GM18507 (cell line): ENCODE measurements around the gene BCAM.
"Not testable (repeated sequence)": the region's sequence is repeated elsewhere in the genome, so short reads cannot be mapped to it uniquely, and the experiment has no call there.

Experiments
- DNase-seq: peaks from one replicate; pipeline ENCODE4 v3.0.0; 2011; ENCODE audit warnings: low read depth; ENCODE audit not compliant: insufficient read length; ENCODE audit errors: extremely low spot score
- FAIRE-seq: peaks from 2 replicates; lab custom pipeline; 2011; peaks lifted over from hg19 to GRCh38; lab: Jason Lieb, UNC

Gene BCAM, protein sequence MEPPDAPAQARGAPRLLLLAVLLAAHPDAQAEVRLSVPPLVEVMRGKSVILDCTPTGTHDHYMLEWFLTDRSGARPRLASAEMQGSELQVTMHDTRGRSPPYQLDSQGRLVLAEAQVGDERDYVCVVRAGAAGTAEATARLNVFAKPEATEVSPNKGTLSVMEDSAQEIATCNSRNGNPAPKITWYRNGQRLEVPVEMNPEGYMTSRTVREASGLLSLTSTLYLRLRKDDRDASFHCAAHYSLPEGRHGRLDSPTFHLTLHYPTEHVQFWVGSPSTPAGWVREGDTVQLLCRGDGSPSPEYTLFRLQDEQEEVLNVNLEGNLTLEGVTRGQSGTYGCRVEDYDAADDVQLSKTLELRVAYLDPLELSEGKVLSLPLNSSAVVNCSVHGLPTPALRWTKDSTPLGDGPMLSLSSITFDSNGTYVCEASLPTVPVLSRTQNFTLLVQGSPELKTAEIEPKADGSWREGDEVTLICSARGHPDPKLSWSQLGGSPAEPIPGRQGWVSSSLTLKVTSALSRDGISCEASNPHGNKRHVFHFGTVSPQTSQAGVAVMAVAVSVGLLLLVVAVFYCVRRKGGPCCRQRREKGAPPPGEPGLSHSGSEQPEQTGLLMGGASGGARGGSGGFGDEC

GRCh38 chr19:44808463-44809371, at the start of gene BCAM:
Gene BCAM (plus strand): TSS chr19:44809103. CDS start chr19:44809125, 22 bp downstream.
- DNase-seq: no peak
- FAIRE-seq: no peak

GRCh38 chr19:44762038-44762437, 46.9 kb upstream of the BCAM start:
- FAIRE-seq: no peak
- DNase-seq: no peak

- FAIRE-seq: no peak
- no peak for DNase-seq
Observed at GRCh38 chr19:44765033-44765948, 43.6 kb upstream of the BCAM start.

DNA sequence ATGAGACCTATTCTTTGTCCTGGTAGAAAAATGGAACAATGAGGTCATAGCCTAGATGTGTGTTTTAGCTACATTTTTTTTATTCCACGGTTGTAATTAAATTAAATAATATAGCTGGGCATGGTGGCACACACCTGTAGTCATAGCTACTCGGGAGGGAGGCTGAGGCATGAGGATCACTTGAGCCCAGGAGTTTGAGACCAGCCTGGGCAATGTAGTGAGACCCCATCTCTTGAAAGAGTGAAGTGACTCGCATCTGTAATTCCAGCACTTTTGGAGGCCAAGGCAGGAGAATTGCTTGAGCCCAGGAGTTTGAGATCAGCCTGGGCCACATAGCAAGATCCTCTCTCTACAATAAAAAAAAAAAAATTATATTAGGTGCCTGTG, 43.0 kb upstream of the BCAM start:
- no peak for FAIRE-seq
- DNase-seq: no peak

DNA sequence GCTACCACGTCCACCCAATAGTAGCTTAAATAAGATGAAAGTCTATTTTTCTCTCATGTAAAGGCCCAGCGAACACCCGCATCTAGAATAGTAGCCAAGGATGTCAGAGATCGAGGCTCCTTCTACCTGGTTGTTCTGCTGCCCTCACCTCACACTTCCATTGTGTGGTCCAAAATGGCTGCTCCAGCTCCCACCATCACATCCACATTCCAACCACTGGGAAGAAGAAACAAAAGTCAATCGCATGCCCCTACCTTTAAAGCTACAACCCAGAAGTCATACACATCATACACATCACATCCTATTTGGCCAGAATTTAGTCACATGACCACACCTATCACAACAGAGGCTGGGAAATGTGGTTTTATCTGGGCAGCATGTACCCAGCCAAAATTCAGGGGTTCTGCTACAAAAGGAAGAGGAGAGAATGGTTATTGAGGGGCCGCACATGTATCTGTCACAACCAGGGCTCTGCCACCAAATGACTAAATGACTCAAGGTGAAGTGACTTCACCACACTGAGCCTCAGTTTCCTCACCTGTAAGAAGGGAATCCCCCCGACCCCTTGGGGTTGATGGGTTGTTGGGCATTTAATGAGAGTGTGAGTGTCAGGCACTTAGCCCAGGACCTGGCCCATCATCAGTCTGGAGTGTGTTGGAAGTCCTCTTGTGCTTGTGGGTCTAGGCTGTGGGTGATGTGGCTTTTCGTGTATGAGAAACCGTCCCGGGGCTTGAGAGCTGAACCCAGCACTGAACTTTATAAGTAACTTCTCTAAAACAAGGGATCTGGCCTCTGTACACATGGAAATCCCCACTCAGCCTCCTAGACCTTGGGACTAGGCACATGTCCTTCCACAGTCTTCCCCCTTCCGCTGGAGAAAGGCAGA, 41.4 kb upstream of the BCAM start:
- no peak for DNase-seq
- FAIRE-seq: peak; percentile 55

- FAIRE-seq: peak; percentile 98
- peak; percentile 99 for DNase-seq
Observed at GRCh38 chr19:44770550-44771257, 38.2 kb upstream of the BCAM start.

DNA sequence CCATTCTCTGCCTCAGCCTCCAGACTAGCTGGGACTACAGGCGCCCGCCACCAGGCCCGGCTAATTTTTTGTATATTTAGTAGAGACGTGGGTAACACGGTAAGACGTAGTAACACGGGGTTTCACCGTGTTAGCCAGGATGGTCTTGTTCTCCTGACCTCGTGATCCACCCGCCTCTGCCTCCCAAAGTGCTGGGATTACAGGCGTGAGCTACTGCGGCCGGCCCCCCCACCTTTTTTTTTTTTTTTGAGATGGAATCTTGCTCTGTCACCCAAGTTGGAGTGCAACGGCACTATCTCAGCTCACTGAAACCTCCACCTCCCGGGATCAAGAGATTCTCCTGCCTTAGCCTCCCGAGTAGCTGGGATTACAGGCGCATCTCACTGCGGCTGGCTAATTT, 36.8 kb upstream of the BCAM start:
- FAIRE-seq, DNase-seq: not testable (repeated sequence)

DNA sequence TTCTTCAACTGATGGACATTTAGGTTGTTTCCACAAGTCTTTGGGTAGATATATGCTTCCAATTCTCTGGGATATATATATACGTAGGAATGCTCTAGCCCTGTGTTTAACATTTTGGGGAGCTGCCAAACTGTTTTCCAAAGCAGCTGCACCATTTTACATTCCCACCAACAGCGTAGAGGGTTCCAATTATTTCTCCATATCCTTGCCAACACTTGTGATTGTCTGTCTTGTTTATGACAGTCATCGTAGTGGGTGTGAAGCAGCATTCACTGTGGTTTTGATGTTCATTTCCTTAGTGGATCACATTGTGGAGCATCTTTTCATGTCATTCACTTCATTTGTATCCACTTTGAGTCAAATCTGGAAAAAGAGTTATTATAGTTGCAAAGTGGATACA, 35.9 kb upstream of the BCAM start:
- DNase-seq: no peak
- no peak for FAIRE-seq

GRCh38 chr19:44775676-44776240, 33.1 kb upstream of the BCAM start:
- FAIRE-seq: no peak
- DNase-seq: no peak

DNA sequence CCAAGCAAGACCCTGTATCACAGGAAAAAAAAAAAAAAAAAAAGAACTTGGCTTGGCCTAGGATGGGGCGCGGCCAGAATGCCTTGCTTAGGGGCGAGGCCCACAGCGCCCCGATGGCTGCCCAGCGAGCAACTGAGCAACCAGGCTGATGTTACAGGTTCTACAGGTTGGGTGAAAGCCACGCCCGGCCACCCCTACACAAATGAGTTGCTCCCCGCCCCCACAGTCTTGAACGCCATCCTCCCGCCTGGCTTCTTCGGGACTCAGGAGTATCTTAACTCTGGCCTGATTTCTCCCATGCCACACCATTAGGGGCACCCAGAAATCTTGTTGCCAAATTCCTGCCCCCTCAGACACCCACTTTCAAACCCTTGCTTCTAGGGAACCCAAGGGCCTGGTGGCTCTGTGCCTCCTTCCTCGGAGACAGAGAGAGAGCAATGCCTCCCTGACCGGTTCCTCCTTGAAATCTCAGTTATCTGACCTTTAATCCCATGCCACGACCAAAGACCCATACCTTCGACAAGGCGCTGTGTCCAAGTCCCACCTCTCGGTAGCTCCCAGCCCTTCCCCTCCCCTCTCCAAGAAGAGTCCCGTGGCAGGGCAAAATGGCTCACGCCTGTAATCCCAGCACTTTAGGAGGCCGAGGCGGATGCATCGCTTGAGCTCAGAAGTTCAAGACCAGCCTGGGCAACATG, 32.4 kb upstream of the BCAM start:
- no peak for DNase-seq
- FAIRE-seq: no peak

DNA sequence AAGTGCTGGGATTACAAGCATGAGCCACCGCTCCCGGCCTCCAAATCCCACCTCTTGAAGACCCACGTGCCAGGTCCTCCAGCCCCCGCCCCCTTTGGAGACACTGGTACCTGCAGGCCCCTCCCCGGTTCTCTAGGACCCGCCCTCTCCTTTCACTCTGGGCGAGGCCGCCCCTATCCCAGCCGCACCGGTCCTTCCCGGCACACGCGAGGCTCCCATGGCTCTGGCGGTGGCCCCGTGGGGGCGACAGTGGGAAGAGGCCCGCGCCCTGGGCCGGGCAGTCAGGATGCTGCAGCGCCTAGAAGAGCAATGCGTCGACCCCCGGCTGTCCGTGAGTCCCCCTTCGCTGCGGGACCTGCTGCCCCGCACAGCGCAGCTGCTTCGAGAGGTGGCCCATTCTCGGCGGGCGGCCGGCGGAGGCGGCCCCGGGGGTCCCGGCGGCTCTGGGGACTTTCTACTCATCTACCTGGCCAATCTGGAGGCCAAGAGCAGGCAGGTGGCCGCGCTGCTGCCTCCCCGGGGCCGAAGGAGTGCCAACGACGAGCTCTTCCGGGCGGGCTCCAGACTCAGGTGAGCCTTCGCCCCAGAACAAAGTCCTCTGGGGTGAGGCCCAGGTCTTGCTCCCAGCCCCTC, 31.1 kb upstream of the BCAM start, which contains the start of gene CBLC:
CBLC (plus strand) TSS at position 176 of the 633 bp plus-strand sequence; CDS start at position 218, 42 bp downstream.
- FAIRE-seq (no peak), DNase-seq (no peak)

DNA sequence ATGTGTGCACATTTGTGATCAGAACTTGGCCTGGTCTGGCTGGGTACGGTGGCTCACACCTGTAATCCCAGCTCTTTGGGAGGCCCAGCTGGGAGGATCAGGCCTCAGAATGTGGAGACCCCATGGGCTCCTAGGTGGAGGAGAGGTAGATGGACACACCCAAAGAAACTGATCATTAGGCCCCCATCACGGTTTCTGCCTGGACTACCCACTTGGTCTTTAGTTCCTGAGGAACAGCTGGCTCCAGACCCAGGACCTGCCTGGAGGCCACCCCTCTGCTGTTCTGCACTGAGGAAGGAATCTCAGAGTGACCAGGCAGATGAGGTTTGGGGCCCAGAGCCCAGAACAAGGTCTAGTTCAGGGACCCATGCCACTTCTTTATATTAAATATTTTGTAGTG, 29.8 kb upstream of the BCAM start:
- FAIRE-seq: no peak
- DNase-seq: no peak

DNA sequence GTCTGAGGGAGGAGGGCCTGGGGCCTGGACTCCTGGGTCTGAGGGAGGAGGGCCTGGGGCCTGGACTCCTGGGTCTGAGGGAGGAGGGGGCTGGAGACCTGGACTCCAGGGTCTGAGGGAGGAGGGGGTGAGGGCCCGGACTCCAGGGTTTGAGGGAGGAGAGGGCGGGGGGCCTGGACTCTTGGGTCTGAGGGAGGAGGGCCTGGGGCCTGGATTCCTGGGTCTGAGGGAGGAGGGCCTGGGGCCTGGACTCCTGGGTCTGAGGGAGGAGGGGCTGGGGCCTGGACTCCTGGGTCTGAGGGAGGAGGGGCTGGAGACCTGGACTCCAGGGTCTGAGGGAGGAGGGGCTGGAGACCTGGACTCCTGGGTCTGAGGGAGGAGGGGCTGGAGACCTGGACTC, 27.2 kb upstream of the BCAM start:
- not testable (repeated sequence) for DNase-seq, FAIRE-seq

DNA sequence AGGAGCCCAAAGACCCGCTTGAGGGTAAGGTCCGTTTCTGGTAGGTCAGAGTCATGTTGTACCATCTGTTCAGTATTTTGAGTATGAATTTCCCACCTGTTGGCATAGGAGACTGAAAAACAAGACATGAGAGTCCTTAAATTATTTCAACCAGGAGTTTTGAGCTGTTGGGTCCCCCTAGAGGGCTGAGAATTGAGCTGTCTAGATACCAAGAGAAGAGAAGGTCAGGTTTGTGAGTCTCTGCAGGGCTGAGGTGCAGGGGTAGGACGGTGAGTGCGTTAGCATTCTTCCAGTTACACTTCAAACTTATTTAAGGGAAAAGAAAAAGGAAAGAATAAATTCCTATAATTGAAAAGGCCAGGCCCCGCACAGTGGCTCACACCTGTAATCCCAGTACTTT, 26.2 kb upstream of the BCAM start:
- FAIRE-seq (no peak), DNase-seq (no peak)

- no peak for FAIRE-seq
- no peak for DNase-seq
Observed at GRCh38 chr19:44783545-44783944, 25.4 kb upstream of the BCAM start.

GRCh38 chr19:44785271-44785670, 23.6 kb upstream of the BCAM start:
- DNase-seq: no peak
- FAIRE-seq: no peak
